HCT116 (cell line): ENCODE measurements around the gene FLNC. TPM values are rescaled to one million over a fixed set of nuclear protein-coding genes. Genes with fewer than 3 reads are reported as not detected.
A peak's percentile ranks its signal among the peaks of the same experiment; 100 is the strongest.

Experiments
- ATAC-seq: fragments of 200-7000 bp; cut with Tn5 transposase; 2 replicates; pipeline ENCODE4 v1.9.1; 2020; ENCODE audit warnings: mild to moderate bottlenecking, moderate library complexity
- BruUV-seq: library from RNA; stranded (reverse); fragments of 400-500 nt; replicated peaks from 2 replicates; lab custom pipeline; 2021; lab: Mats Ljungman, UMichigan
- CTCF ChIA-PET: fragments of 300-600 bp; sonication (Branson Sonifier 250); formaldehyde crosslinking; loops from one replicate; lab custom pipeline; 2021; ENCODE audit warnings: antibody characterized with exemption; lab: Charles Lee
- POLR2A ChIA-PET: fragments of 300-600, 350-600 bp; sonication (Branson Sonifier 250); formaldehyde crosslinking; loops from one replicate; lab custom pipeline; 2021; ENCODE audit warnings: antibody characterized with exemption; lab: Charles Lee
- RAD21 ChIA-PET, 2 experiments: fragments of 300-600 bp; sonication (Branson Sonifier 250); formaldehyde crosslinking; loops; one replicate each; lab custom pipeline; 2023; ENCODE audit warnings: low total read pairs in 2 of 2; ENCODE audit not compliant: uncharacterized antibody in 2 of 2, unreplicated experiment in 2 of 2, low non-redundant PET in 1 of 2; lab: Charles Lee
- DNase-seq: peaks from one replicate; pipeline ENCODE4 v3.0.0-alpha.2; 2010; ENCODE audit warnings: low read depth, low spot score
- H2AFZ ChIP-seq: fragments of 200-600 bp; shearing (Covaris generic), sonication (generic); 2 replicates; pipeline ENCODE4 v1.6.1; 2017; ENCODE audit warnings: low read depth, mixed run types, mixed read lengths, antibody characterized with exemption, low read length; ENCODE audit not compliant: poor library complexity, severe bottlenecking
- H3K27ac ChIP-seq: 2 replicates; pipeline ENCODE4 v1.5.1; 2012; ENCODE audit warnings: low read depth, low read length
- H3K27me3 ChIP-seq: fragments of 200-600 bp; sonication (generic); 2 replicates; pipeline ENCODE4 v1.6.1; 2016; ENCODE audit warnings: mixed run types, low read length, mixed read lengths; ENCODE audit not compliant: insufficient read depth
- H3K36me3 ChIP-seq, 2 experiments: fragments of 200-500 bp in 1 of 2; fragments of 200-600 bp in 1 of 2; sonication (Bioruptor generic) in 1 of 2; sonication (generic) in 1 of 2; 2 replicates each; pipeline versions ENCODE4 v1.5.1 to v1.6.1; 2014 to 2016; ENCODE audit warnings: low read length in 2 of 2, inconsistent platforms in 1 of 2, mixed read lengths in 1 of 2, mixed run types in 1 of 2; ENCODE audit not compliant: insufficient read depth in 2 of 2, control insufficient read depth in 1 of 2
- H3K4me1 ChIP-seq, 2 experiments: fragments of 200-600 bp in 1 of 2; sonication (generic) in 1 of 2; 2 replicates each; pipeline versions ENCODE4 v1.5.1 to v1.6.1; 2012 to 2017; ENCODE audit warnings: low read length in 2 of 2, inconsistent platforms in 1 of 2, mild to moderate bottlenecking in 1 of 2, mixed read lengths in 1 of 2, mixed run types in 1 of 2, moderate library complexity in 1 of 2; ENCODE audit not compliant: insufficient read depth in 2 of 2, control insufficient read depth in 1 of 2
- H3K4me2 ChIP-seq: fragments of 200-600 bp; sonication (generic); 2 replicates; pipeline ENCODE4 v1.6.1; 2017; ENCODE audit warnings: mixed run types, low read length, mixed read lengths
- H3K4me3 ChIP-seq, 2 experiments: fragments of 200-600 bp in 1 of 2; sonication (generic) in 1 of 2; replicated peaks in 1 of 2; 2 replicates each; pipeline ENCODE4 v1.5.1; 2011 to 2016; ENCODE audit warnings: low read length in 2 of 2, control low read depth in 1 of 2, low read depth in 1 of 2, mild to moderate bottlenecking in 1 of 2, mixed read lengths in 1 of 2, mixed run types in 1 of 2
- H3K79me2 ChIP-seq: fragments of 200-600 bp; sonication (generic); 2 replicates; pipeline ENCODE4 v1.6.1; 2017; ENCODE audit warnings: mild to moderate bottlenecking, mixed run types, low read length, moderate library complexity, mixed read lengths; ENCODE audit not compliant: insufficient read depth
- H3K9ac ChIP-seq: fragments of 200-600 bp; sonication (generic); 2 replicates; pipeline ENCODE4 v1.6.1; 2016; ENCODE audit warnings: low read length, mixed read lengths
- H3K9me2 ChIP-seq: fragments of 200-600 bp; sonication (generic), shearing (Covaris generic); 2 replicates; pipeline ENCODE4 v1.6.1; 2017; ENCODE audit warnings: mixed run types, mild to moderate bottlenecking, moderate library complexity; ENCODE audit not compliant: insufficient read depth
- H3K9me3 ChIP-seq, 2 experiments: fragments of 200-500 bp in 1 of 2; fragments of 200-600 bp in 1 of 2; sonication (Bioruptor generic) in 1 of 2; sonication (generic) in 1 of 2; 2 replicates each; pipeline ENCODE4 v1.6.1; 2014 to 2017; ENCODE audit warnings: low read length in 2 of 2, mixed read lengths in 2 of 2, inconsistent platforms in 1 of 2, low read depth in 1 of 2, mild to moderate bottlenecking in 1 of 2, mixed run types in 1 of 2, moderate library complexity in 1 of 2; ENCODE audit not compliant: control insufficient read depth in 1 of 2, insufficient read depth in 1 of 2
- H4K20me1 ChIP-seq: fragments of 200-600 bp; sonication (generic), shearing (Covaris generic); 2 replicates; pipeline ENCODE4 v1.6.1; 2017; ENCODE audit warnings: mixed run types, mild to moderate bottlenecking, moderate library complexity; ENCODE audit not compliant: insufficient read depth
- CEBPB ChIP-seq: IDR thresholded peaks from 2 replicates; pipeline ENCODE4 v1.6.1; 2012; ENCODE audit warnings: low read depth
- EGR1 ChIP-seq: IDR thresholded peaks from 2 replicates; pipeline ENCODE4 v1.6.1; 2012; ENCODE audit warnings: low read depth
- FOSL1 ChIP-seq: IDR thresholded peaks from 2 replicates; pipeline ENCODE4 v1.6.1; 2012; ENCODE audit warnings: low read depth
- POLR2A ChIP-seq: IDR thresholded peaks from 2 replicates; pipeline ENCODE4 v1.7.0; 2011; ENCODE audit warnings: borderline replicate concordance; ENCODE audit not compliant: insufficient read depth, insufficient read length; ENCODE audit errors: extremely low read depth
- REST ChIP-seq: IDR thresholded peaks from 2 replicates; pipeline ENCODE4 v1.6.1; 2012; ENCODE audit warnings: low read depth
- SP1 ChIP-seq: IDR thresholded peaks from 2 replicates; pipeline ENCODE4 v1.6.1; 2012; ENCODE audit warnings: low read depth
- intact Hi-C: fragments of 100-400 bp; cut with micrococcal nuclease; formaldehyde crosslinking; loops from 2 replicates; pipeline ENCODE4 v1.10.0; 2022
- total RNA-seq: library from RNA; stranded (reverse); gene quantifications from one replicate; pipeline ENCODE4 v1.2.1, GENCODE V29; 2021; ENCODE audit not compliant: unreplicated experiment

The FLNC gene
- total RNA-seq, 1 experiment from 2014 or later: 42.8 TPM

- no peaks in the 10 kb centered on the region for H3K9me2 ChIP-seq
- intact Hi-C loops: no loop called here
- TF ChIP-seq POLR2A: no peak
- no peak for TF ChIP-seq REST
- no peak for TF ChIP-seq EGR1
- no peak for TF ChIP-seq SP1
- no peak for TF ChIP-seq FOSL1
- no peak for TF ChIP-seq CEBPB
- no peak for DNase-seq
- CTCF ChIA-PET: no interaction called here
- no TSS peak for BruUV-seq
- no peaks in the 10 kb centered on the region for H3K79me2 ChIP-seq
- no peak for ATAC-seq
- H3K9me3 ChIP-seq: no peaks in the 10 kb centered on the region
- RAD21 ChIA-PET: no interaction called here
- H3K27me3 ChIP-seq: no peaks in the 10 kb centered on the region
- peaks cover 33 to 68% of the 10 kb centered on the region in 2 experiments for H3K4me1 ChIP-seq
- H3K4me2 ChIP-seq: peak overlapping the region; percentile 96
- POLR2A ChIA-PET: no interaction called here
- no peaks in the 10 kb centered on the region for H4K20me1 ChIP-seq
- H2AFZ ChIP-seq: no peak overlapping the region
- no peaks in the 10 kb centered on the region for H3K36me3 ChIP-seq
- H3K4me3 ChIP-seq: peak overlapping the region; percentile 65 to 69
- H3K27ac ChIP-seq: peak overlapping the region; percentile 81; the same call in 1 of the 2 replicates
- peak overlapping the region; percentile 69; the same call in 1 of the 2 replicates for H3K9ac ChIP-seq
These were observed 61.7 kb downstream of the FLNC start for GRCh38 chr7:128891942-128892269.
